AG04450 (cell line): ENCODE measurements around the gene HELQ. TPM values are rescaled to one million over a fixed set of nuclear protein-coding genes. Genes with fewer than 3 reads are reported as not detected.

ENCODE experiments used
- CTCF ChIA-PET: fragments of 300-600, 350-600 bp; formaldehyde crosslinking; extraction: SDS; loops from one replicate; lab custom pipeline; 2022; ENCODE audit warnings: antibody characterized with exemption, inconsistent platforms; lab: Charles Lee
- POLR2A ChIA-PET: fragments of 350-600 bp; formaldehyde crosslinking; extraction: SDS; loops from one replicate; lab custom pipeline; 2021; ENCODE audit warnings: antibody characterized with exemption, inconsistent platforms; lab: Yijun Ruan, JAX
- DNase-seq: peaks from one replicate; pipeline ENCODE4 v3.0.0-alpha.2; 2011; ENCODE audit warnings: low read depth, low spot score
- H3K27ac ChIP-seq: one replicate; pipeline ENCODE4 v1.5.1; 2012; ENCODE audit warnings: low read depth, low read length, control low read depth
- H3K27me3 ChIP-seq: one replicate; pipeline ENCODE4 v1.6.0; 2012; ENCODE audit warnings: low read length; ENCODE audit not compliant: control insufficient read depth, insufficient read depth
- H3K4me3 ChIP-seq: 2 replicates; pipeline ENCODE4 v1.5.1; 2011; ENCODE audit warnings: mild to moderate bottlenecking, low read depth, low read length, control low read depth
- H3K9me3 ChIP-seq: 2 replicates; pipeline ENCODE4 v1.5.1; 2012; ENCODE audit warnings: low read length; ENCODE audit not compliant: control insufficient read depth, insufficient read depth
- polyA plus RNA-seq: library from polyadenylated mRNA; depleted of rRNA; stranded (reverse); fragments of >200 nt; gene quantifications from 2 replicates; pipeline ENCODE4 v1.2.3, GENCODE V29; 2011
- TF ChIP-seq, protein P1 (sequence below): IDR thresholded peaks from 2 replicates; pipeline ENCODE4 v1.5.1; 2011; ENCODE audit warnings: low read depth, low read length, control low read depth, inconsistent platforms

HELQ gene
- polyA plus RNA-seq, 1 experiment, result 15.4 TPM

DNA sequence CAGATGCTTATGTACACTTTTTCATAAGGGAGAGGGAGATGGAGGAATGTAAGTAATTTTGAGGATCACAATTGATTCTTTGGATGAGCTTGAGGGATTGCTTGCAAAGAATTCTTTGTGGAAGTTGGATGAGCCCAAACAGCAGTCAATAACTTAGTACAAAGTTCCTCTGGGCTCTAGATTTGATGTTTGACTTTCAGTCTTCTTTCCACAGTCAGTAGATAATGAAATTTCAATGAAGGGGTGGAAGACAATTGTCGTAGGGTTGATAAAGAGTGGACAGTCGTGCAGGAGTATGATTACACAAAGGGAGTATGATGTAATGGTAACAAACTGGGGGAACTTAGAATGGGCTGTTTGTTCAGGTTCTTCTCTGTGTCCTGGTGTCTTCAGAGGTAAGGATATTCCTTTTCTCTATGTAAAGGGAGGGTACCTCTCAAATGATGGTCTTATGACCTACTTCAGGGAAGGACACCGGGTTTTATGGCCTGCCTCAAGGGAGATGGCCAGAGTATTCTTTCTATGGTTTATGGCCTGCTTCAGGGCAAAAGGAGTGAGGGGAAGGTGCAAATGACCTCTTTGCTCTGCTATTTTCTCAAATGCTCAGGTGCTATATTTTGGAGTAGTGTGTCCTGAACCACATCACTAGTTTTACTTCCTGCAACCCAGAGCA is 31.0 kb upstream of the HELQ start:
- CTCF ChIA-PET, result no interaction called here

DNA sequence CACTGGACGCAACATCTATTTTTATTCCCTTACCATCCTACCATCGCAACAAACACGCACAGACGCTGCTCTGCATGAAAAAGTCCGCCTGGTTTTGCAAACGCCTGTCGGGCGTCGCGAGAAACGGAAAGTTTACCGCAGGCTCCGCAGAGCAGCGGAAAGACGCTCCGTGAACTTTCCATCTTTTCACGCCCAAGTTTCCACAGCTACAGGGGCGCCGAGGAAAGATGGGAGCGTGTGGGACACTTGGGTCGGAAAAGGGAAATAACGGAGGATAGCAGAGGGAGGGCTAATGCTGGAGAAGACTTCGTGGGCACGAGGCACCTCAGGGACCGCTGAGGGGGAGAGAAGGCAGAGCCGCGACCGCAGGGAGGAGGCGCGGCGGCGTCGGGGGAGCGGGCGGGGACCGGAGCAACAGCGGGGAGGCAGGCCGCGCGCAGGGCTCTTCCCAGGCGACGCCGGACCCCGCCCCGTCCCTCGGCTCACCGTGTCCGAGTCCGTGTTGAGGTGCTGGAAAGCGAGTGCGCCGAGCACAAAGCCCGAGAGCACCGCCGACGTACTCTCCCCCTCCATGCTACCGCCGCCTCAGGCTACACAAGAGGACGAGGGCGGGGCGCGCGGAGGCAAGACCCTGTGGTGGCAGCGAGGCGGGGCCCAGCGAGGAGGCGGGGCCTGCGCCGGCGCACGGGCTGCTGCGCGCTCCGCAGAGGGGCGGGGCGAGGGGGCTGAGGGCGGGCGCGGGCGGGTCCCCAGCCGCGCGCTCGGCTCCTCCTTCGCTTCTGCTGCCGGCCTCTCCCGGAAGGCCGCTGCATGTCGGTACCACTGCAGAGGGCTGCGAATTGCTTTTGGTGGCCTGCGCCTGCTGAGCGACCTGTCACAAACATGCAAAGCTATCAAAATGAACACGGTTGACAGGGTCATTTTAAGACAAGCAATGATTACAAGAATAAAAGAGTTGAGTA is 29.2 kb upstream of the HELQ start, which contains the start of gene ABRAXAS1:
Gene ABRAXAS1 (minus strand): TSS at position 601 of the 962 bp plus-strand sequence. CDS start 28 bp downstream, at position 573.
- POLR2A ChIA-PET, result interaction anchor here (0.6 kb wide), 2 partner anchors 30 to 604 kb away, joined by 4 to 5 read pairs; no protein-coding TSS in a partner anchor

More for the DNA sequence above, 31.0 kb upstream of the HELQ start:
- Histone ChIP-seq H3K4me3 (no peak overlapping the region), H3K27me3 (no peaks in the 10 kb centered on the region), H3K9me3 (no peaks in the 10 kb centered on the region), H3K27ac (no peak overlapping the region)
- POLR2A ChIA-PET, result no interaction called here
- TF ChIP-seq, protein P1, sequence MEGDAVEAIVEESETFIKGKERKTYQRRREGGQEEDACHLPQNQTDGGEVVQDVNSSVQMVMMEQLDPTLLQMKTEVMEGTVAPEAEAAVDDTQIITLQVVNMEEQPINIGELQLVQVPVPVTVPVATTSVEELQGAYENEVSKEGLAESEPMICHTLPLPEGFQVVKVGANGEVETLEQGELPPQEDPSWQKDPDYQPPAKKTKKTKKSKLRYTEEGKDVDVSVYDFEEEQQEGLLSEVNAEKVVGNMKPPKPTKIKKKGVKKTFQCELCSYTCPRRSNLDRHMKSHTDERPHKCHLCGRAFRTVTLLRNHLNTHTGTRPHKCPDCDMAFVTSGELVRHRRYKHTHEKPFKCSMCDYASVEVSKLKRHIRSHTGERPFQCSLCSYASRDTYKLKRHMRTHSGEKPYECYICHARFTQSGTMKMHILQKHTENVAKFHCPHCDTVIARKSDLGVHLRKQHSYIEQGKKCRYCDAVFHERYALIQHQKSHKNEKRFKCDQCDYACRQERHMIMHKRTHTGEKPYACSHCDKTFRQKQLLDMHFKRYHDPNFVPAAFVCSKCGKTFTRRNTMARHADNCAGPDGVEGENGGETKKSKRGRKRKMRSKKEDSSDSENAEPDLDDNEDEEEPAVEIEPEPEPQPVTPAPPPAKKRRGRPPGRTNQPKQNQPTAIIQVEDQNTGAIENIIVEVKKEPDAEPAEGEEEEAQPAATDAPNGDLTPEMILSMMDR, result no peak
- no peak for DNase-seq

DNA sequence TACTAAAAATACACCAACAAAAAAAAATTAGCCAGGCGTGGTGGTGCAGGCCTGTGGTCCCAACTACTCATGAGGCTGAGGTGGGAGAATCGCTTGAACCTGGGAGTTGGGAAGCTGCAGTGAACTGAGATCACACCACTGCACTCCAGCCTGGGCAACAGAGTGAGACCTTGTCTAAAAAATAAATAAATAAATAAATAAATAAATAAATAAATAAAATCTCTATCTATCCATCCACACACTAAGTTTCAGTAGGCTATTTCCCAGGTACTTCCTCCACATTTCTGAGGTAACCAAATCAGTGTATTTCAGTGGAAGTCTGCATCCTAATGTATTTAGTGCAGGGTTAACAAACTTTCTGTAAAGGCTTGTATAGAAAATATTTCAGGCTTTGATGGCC is 18.3 kb upstream of the HELQ start:
- ChIA-PET POLR2A (no interaction called here), CTCF (no interaction called here)
- TF ChIP-seq, protein P1, result no peak
- no peak overlapping the region for H3K4me3 ChIP-seq
- no peak for DNase-seq
- no peaks in the 10 kb centered on the region for H3K9me3 ChIP-seq
- H3K27me3 ChIP-seq, result no peaks in the 10 kb centered on the region
- no peak overlapping the region for H3K27ac ChIP-seq

More for the DNA sequence above, 29.2 kb upstream of the HELQ start, which contains the start of gene ABRAXAS1:
- Histone ChIP-seq H3K27me3 (no peaks in the 10 kb centered on the region), H3K27ac (peak within 1 kb of the TSS; percentile 73), H3K4me3 (peak within 1 kb of the TSS; percentile 87), H3K9me3 (no peaks in the 10 kb centered on the region)
- TF ChIP-seq, protein P1, result no peak
- CTCF ChIA-PET, result interaction anchor here (1.3 kb wide), 1 partner anchor 149 kb away, joined by 3 read pairs; no protein-coding TSS in a partner anchor
- peak; percentile 75 for DNase-seq

DNA sequence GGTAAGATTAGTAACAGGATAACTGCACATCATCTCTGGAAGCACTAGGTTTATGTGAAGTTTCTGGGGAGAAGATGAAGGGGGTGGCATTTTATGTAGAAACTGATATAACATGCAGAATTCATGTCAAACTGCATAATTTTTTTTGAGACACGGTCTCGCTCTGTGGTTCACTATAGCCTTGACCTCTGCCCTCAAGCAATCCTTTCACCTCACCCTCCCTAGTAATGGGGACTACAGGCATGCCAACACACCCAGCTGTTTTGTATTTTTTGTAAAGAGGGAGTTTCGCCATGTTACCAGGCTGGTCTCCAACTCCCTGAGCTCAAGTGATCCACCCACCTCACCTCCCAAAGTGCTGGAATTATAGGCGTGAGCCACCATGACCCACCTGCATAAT is 17.8 kb upstream of the HELQ start:
- ChIA-PET POLR2A (no interaction called here), CTCF (no interaction called here)
- H3K9me3 ChIP-seq, result no peaks in the 10 kb centered on the region
- no peaks in the 10 kb centered on the region for H3K27me3 ChIP-seq
- TF ChIP-seq, protein P1, result no peak
- DNase-seq, result no peak
- H3K27ac ChIP-seq, result no peak overlapping the region
- H3K4me3 ChIP-seq, result no peak overlapping the region
